Keratinocyte (primary cell): ENCODE results near the gene FOXP4. TPM values are rescaled to one million over a fixed set of nuclear protein-coding genes. Genes with fewer than 3 reads are reported as not detected.

Source experiments
- DNase-seq: peaks from one replicate; pipeline ENCODE4 v3.0.0-alpha.2; 2011; ENCODE audit warnings: low read depth, missing footprints, low spot score
- FAIRE-seq: peaks from 2 replicates; lab custom pipeline; 2011; peaks lifted over from hg19 to GRCh38; lab: Jason Lieb, UNC
- H2AFZ ChIP-seq: 2 replicates; pipeline ENCODE4 v1.6.0; 2012; ENCODE audit warnings: low read length, control low read depth, inconsistent platforms; ENCODE audit not compliant: control insufficient read depth
- H3K27ac ChIP-seq: 2 replicates; pipeline ENCODE4 v1.5.1; 2011; ENCODE audit warnings: low read length; ENCODE audit not compliant: control insufficient read depth, insufficient read depth
- H3K27me3 ChIP-seq: 3 replicates; pipeline ENCODE4 v1.6.0; 2011; ENCODE audit warnings: low read length; ENCODE audit not compliant: control insufficient read depth, insufficient read depth; ENCODE audit errors: extremely low read depth
- H3K36me3 ChIP-seq, 2 experiments: 2 replicates in 1 of 2; 3 replicates in 1 of 2; pipeline ENCODE4 v1.5.1; 2011; ENCODE audit warnings: low read length in 2 of 2, mild to moderate bottlenecking in 1 of 2; ENCODE audit not compliant: control insufficient read depth in 2 of 2, insufficient read depth in 2 of 2; ENCODE audit errors: extremely low read depth in 1 of 2
- H3K4me1 ChIP-seq: 3 replicates; pipeline ENCODE4 v1.5.1; 2011; ENCODE audit warnings: low read length; ENCODE audit not compliant: control insufficient read depth, insufficient read depth; ENCODE audit errors: extremely low read depth
- H3K4me2 ChIP-seq: 3 replicates; pipeline ENCODE4 v1.6.0; 2011; ENCODE audit warnings: low read depth, low read length; ENCODE audit not compliant: control insufficient read depth, insufficient read depth; ENCODE audit errors: extremely low read depth
- H3K4me3 ChIP-seq, 3 experiments: fragments of 200-600 bp in 1 of 3; sonication (generic) in 1 of 3; 2 replicates in 2 of 3; 3 replicates in 1 of 3; pipeline ENCODE4 v1.5.1; 2011 to 2016; ENCODE audit warnings: low read length in 3 of 3, mild to moderate bottlenecking in 3 of 3, control low read depth in 2 of 3, inconsistent platforms in 1 of 3, low read depth in 1 of 3, mixed read lengths in 1 of 3, mixed run types in 1 of 3, moderate library complexity in 1 of 3; ENCODE audit not compliant: control insufficient read depth in 2 of 3, insufficient read depth in 2 of 3; ENCODE audit errors: extremely low read depth in 1 of 3
- H3K79me2 ChIP-seq: 2 replicates; pipeline ENCODE4 v1.6.0; 2012; ENCODE audit warnings: low read length; ENCODE audit not compliant: control insufficient read depth, insufficient read depth
- H3K9ac ChIP-seq: 3 replicates; pipeline ENCODE4 v1.6.0; 2011; ENCODE audit warnings: low read length; ENCODE audit not compliant: control insufficient read depth, insufficient read depth; ENCODE audit errors: extremely low read depth
- H3K9me1 ChIP-seq: 3 replicates; pipeline ENCODE4 v1.6.0; 2011; ENCODE audit warnings: low read length; ENCODE audit not compliant: control insufficient read depth, insufficient read depth; ENCODE audit errors: extremely low read depth
- H3K9me3 ChIP-seq: 2 replicates; pipeline ENCODE4 v1.5.1; 2012; ENCODE audit warnings: low read depth, low read length; ENCODE audit not compliant: control insufficient read depth
- H4K20me1 ChIP-seq: 3 replicates; pipeline ENCODE4 v1.6.0; 2011; ENCODE audit warnings: low read length; ENCODE audit not compliant: control insufficient read depth, insufficient read depth; ENCODE audit errors: extremely low read depth
- EZH2 ChIP-seq: IDR thresholded peaks from one replicate; pipeline ENCODE4 v1.6.1; 2012; ENCODE audit warnings: inconsistent platforms, mild to moderate bottlenecking, low read length, moderate library complexity
- dilution Hi-C: fragments of 300-500 bp; cut with MboI; formaldehyde crosslinking; loops from one replicate; pipeline ENCODE4 v1.7.0; 2020; ENCODE audit warnings: low sequenced_read_pairs; ENCODE audit not compliant: extremely low pct_ligation_motif_present
- polyA plus RNA-seq, 5 experiments: library from polyadenylated mRNA; depleted of rRNA in 3 of 5; stranded (reverse) in 3 of 5; stranded (forward) in 1 of 5; unstranded in 1 of 5; fragments of >200 nt; gene quantifications; 1 replicate in 1 of 5; 2 replicates in 3 of 5; 3 replicates in 1 of 5; pipeline versions ENCODE4 v1.2.1 to v1.2.3, GENCODE V29; 2011 to 2012; ENCODE audit warnings: missing spikeins in 2 of 5, low read depth in 1 of 5, low replicate concordance in 1 of 5
- TF ChIP-seq, protein P1 (sequence below), 3 experiments: IDR thresholded peaks in 1 of 3; conservative IDR thresholded peaks in 1 of 3; optimal IDR thresholded peaks in 1 of 3; 2 replicates in 2 of 3; 3 replicates in 1 of 3; pipeline versions ENCODE3 to v1.5.1; 2011; ENCODE audit warnings: low read length in 3 of 3, mild to moderate bottlenecking in 3 of 3, moderate library complexity in 2 of 3, control low read depth in 1 of 3, inconsistent platforms in 1 of 3; ENCODE audit not compliant: insufficient read depth in 2 of 3; ENCODE audit errors: extremely low read depth in 1 of 3

Gene FOXP4
- polyA plus RNA-seq, 1 donor (not counting 4 experiments of a cell fraction or from before 2014, with no cell fraction given): 1.1 TPM

DNA sequence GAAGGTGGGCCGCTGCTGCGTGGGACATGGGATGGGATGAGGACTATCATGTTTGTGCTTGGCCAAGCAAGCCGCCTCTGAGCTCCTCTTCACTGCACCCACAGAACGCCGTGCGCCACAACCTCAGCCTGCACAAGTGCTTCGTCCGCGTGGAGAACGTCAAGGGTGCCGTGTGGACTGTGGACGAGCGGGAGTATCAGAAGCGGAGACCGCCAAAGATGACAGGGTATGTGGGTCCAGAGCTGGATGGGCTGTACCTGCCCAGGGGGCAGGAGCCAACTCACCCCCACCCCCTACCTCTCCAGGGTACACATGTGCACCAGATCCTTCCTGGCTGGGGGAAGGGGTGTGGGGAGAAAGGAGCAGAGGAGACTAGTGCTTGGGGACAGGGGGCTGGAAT lies 48.6 kb downstream of the FOXP4 start:
- Histone ChIP-seq H3K9me3 (no peaks in the 10 kb centered on the region), H2AFZ (no peak overlapping the region), H3K27me3 (no peaks in the 10 kb centered on the region), H3K36me3 (peaks cover 6 to 11% of the 10 kb centered on the region in 2 experiments), H3K9me1 (no peaks in the 10 kb centered on the region), H3K27ac (no peak overlapping the region), H3K4me2 (no peak overlapping the region), H3K4me3 (no peak overlapping the region), H3K4me1 (no peaks in the 10 kb centered on the region), H3K9ac (no peak overlapping the region), H4K20me1 (peaks cover 5% of the 10 kb centered on the region), H3K79me2 (no peaks in the 10 kb centered on the region)
- FAIRE-seq (no peak), DNase-seq (no peak)
- TF ChIP-seq, protein P1, sequence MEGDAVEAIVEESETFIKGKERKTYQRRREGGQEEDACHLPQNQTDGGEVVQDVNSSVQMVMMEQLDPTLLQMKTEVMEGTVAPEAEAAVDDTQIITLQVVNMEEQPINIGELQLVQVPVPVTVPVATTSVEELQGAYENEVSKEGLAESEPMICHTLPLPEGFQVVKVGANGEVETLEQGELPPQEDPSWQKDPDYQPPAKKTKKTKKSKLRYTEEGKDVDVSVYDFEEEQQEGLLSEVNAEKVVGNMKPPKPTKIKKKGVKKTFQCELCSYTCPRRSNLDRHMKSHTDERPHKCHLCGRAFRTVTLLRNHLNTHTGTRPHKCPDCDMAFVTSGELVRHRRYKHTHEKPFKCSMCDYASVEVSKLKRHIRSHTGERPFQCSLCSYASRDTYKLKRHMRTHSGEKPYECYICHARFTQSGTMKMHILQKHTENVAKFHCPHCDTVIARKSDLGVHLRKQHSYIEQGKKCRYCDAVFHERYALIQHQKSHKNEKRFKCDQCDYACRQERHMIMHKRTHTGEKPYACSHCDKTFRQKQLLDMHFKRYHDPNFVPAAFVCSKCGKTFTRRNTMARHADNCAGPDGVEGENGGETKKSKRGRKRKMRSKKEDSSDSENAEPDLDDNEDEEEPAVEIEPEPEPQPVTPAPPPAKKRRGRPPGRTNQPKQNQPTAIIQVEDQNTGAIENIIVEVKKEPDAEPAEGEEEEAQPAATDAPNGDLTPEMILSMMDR (optimal IDR thresholded peaks at IDR 0.05 in 1 of 3, IDR thresholded peaks at IDR 0.05 in 1 of 3, conservative IDR thresholded peaks at IDR 0.05 in 1 of 3; ENCODE audit: extremely low read depth in 1 of 3, insufficient read depth in 2 of 3, low read length in 3 of 3): no peak
- TF ChIP-seq EZH2: no peak
- dilution Hi-C loops: no loop called here

GRCh38 chr6:41595166-41595565 lies 49.0 kb downstream of the FOXP4 start:
- H3K4me1 ChIP-seq: no peaks in the 10 kb centered on the region
- H2AFZ ChIP-seq: no peak overlapping the region
- H3K9me3 ChIP-seq: no peaks in the 10 kb centered on the region
- H3K27me3 ChIP-seq: no peaks in the 10 kb centered on the region
- DNase-seq (no peak), FAIRE-seq (no peak)
- H3K4me2 ChIP-seq: no peak overlapping the region
- no peak overlapping the region for H3K9ac ChIP-seq
- H3K36me3 ChIP-seq: peaks cover 6 to 11% of the 10 kb centered on the region in 2 experiments
- H4K20me1 ChIP-seq: peaks cover 5% of the 10 kb centered on the region
- H3K4me3 ChIP-seq: no peak overlapping the region
- no peaks in the 10 kb centered on the region for H3K79me2 ChIP-seq
- H3K9me1 ChIP-seq: no peaks in the 10 kb centered on the region
- no peak overlapping the region for H3K27ac ChIP-seq
- dilution Hi-C loops: no loop called here
- TF ChIP-seq EZH2: no peak
- TF ChIP-seq, protein P1 (optimal IDR thresholded peaks at IDR 0.05 in 1 of 3, IDR thresholded peaks at IDR 0.05 in 1 of 3, conservative IDR thresholded peaks at IDR 0.05 in 1 of 3; ENCODE audit: extremely low read depth in 1 of 3, insufficient read depth in 2 of 3, low read length in 3 of 3): no peak
